Stimulated activated CD4-positive, alpha-beta T cell treated with anti-CD3 and anti-CD28 coated beads, Interleukin-1b, Interleukin-23, amount 100 ng/mL, for 1 hour (primary cell): ENCODE results near the gene KCTD1.
A peak's percentile ranks its signal among the peaks of the same experiment; 100 is the strongest.

ENCODE experiments used
- DNase-seq, 2 donors: peaks; one replicate each; pipeline ENCODE4 v3.0.0-alpha.2; 2020; ENCODE audit warnings: low read depth in 2 of 2

Gene KCTD1

GRCh38 chr18:26548415-26549262 lies at the start of gene KCTD1:
KCTD1 (minus strand) TSS chr18:26548553; CDS start chr18:26548536, 17 bp downstream.
- peak in 1 of 2 donors; percentile 37 for DNase-seq

GRCh38 chr18:26593365-26594320 lies 45.3 kb upstream of the KCTD1 start:
- no peak for DNase-seq

GRCh38 chr18:26584745-26585144 lies 36.4 kb upstream of the KCTD1 start:
- DNase-seq = no peak

DNA sequence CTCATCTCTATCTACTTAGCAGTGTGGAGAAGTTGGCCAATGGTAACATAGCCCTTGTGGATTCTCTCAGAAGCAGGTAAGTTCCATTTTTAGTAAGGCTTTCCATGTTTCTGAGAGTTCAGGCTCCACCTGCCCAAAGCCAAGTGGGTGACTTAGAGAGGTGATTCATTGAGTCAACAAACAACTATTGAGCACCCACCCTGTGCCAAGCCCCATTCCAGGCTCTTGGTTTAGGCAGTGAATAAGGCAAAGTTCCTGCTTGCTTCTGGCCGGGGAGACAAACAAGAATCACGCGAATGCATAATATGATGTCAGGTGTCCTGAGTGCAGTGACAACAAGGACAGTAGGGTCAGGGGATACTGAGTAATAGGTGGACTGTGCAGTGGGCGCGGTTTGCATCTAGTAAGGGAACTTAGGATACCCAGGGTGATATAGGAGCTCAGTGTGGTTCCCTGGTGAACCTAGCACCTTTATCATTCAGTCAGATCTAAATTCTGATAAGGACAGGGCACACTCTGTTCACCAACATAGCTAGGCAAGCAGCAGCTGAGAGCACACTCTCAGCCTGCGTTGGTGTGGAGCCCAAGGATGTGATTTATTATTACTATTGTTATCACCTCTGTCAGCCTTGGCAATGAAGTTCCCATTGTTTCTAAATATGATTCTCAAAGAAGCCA lies 31.7 kb upstream of the KCTD1 start:
- no peak for DNase-seq

GRCh38 chr18:26575865-26576217 lies 27.5 kb upstream of the KCTD1 start:
- DNase-seq = no peak

- no peak for DNase-seq
Measured at GRCh38 chr18:26574958-26575864, 26.9 kb upstream of the KCTD1 start.

DNA sequence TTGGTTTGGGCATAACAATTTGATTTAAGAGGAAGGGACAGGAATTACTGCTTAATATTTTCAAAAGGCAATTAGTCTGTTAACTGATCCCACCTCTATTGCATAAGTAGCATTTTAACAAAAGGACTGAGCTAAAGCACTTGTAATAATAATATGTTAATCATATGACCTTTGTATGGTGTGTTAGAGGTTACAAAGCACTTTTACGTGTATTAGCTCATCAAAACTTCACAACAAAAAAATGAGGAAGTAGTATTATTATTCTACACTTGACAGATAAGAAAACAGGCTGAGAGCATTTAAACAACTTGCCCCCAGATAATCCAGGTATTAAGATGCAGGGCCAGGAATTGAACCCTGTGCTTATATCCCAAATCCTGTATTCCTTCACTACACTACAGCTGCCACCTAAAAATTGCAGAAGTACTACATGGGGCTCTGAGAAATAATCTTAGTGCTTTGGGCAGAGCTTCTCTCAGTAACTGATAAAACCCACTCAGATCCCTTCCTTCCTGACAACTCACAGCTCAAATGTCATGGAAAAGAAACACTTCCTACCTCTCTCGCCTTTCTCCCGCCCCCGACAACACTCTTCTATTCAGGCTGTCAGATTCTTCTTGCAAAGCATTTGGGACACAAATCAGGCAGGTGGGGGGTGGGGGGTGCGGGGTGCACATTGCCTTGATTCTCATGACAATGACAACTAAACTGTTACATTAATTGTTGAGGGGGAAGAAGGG lies 20.7 kb upstream of the KCTD1 start:
- no peak for DNase-seq

- no peak for DNase-seq
Measured at GRCh38 chr18:26568513-26568912, 20.2 kb upstream of the KCTD1 start.

- no peak for DNase-seq
Measured at GRCh38 chr18:26566874-26567555, 18.7 kb upstream of the KCTD1 start.

GRCh38 chr18:26565514-26565913 lies 17.2 kb upstream of the KCTD1 start:
- no peak for DNase-seq

GRCh38 chr18:26563024-26563423 lies 14.7 kb upstream of the KCTD1 start:
- no peak for DNase-seq

- DNase-seq = no peak
Measured at GRCh38 chr18:26562568-26562967, 14.2 kb upstream of the KCTD1 start.

GRCh38 chr18:26561769-26562168 lies 13.4 kb upstream of the KCTD1 start:
- DNase-seq = no peak

- DNase-seq = no peak
Measured at GRCh38 chr18:26556573-26556972, 8.2 kb upstream of the KCTD1 start.

GRCh38 chr18:26555804-26556553 lies 7.6 kb upstream of the KCTD1 start:
- no peak for DNase-seq

- no peak for DNase-seq
Measured at GRCh38 chr18:26553943-26554342, 5.6 kb upstream of the KCTD1 start.

- no peak for DNase-seq
Measured at GRCh38 chr18:26551695-26552081, 3.3 kb upstream of the KCTD1 start.

DNA sequence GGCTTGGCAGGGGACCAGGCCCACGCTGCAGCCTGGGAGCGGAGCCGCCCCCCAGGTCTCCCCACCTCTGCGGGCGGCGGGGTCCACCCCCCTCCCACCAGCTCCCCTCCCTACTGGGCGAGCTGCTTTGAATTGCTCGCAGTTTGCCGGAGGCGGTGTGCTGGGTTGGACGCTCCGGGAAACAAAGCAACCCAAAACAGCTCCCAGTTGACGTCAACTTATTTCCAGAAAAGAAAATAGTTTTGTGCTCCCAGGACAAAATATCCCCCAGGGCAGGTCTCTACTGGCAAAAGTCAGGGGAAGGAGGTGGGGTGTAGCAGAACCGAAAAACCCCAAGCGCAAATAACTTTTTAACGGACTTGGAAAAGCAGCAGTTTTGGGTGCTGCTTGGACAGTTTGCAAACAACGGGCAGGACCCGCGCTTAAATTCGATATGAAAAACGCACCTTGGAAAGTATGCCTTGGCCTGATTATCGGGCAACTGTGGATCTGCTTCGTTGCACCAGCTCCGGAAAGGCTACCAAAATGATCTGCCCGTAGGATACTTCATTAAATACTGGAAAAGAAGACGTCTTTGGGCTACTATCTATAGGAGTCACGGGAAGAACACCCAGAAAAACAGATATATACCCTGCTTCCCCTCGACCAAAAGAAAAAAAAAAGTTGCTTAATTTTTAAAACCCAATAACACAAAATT lies 2.8 kb upstream of the KCTD1 start:
- DNase-seq = no peak
